BJ (cell line): ENCODE results near the gene GEN1. TPM values are rescaled to one million over a fixed set of nuclear protein-coding genes. Genes with fewer than 3 reads are reported as not detected.

Experiments used
- CTCF ChIA-PET: fragments of 350-600 bp; formaldehyde crosslinking; extraction: SDS; loops from one replicate; lab custom pipeline; 2021; ENCODE audit warnings: antibody characterized with exemption, inconsistent platforms; lab: Yijun Ruan, JAX
- POLR2A ChIA-PET: fragments of 300-600 bp; sonication (Branson Sonifier 250); formaldehyde crosslinking; extraction: SDS; loops from one replicate; lab custom pipeline; 2021; ENCODE audit warnings: antibody characterized with exemption; lab: Charles Lee
- DNase-seq: peaks from one replicate; pipeline ENCODE4 v3.0.0-alpha.2; 2011; ENCODE audit warnings: low read depth
- H3K27me3 ChIP-seq: 2 replicates; pipeline ENCODE4 v1.6.0; 2011; ENCODE audit warnings: low read length; ENCODE audit not compliant: control insufficient read depth, insufficient read depth
- H3K36me3 ChIP-seq: 2 replicates; pipeline ENCODE4 v1.5.1; 2011; ENCODE audit warnings: low read length; ENCODE audit not compliant: control insufficient read depth, insufficient read depth
- H3K4me3 ChIP-seq: 2 replicates; pipeline ENCODE4 v1.5.1; 2011; ENCODE audit warnings: low read depth, mild to moderate bottlenecking, control low read depth, low read length
- polyA plus RNA-seq: library from polyadenylated mRNA; depleted of rRNA; stranded (reverse); fragments of >200 nt; gene quantifications from 2 replicates; pipeline ENCODE4 v1.2.3, GENCODE V29; 2011
- TF ChIP-seq, protein P1 (sequence below): IDR thresholded peaks from 2 replicates; pipeline ENCODE4 v1.5.1; 2011; ENCODE audit warnings: low read depth, mild to moderate bottlenecking, control low read depth, inconsistent platforms, low read length, moderate library complexity; ENCODE audit not compliant: insufficient read depth

Gene GEN1
- polyA plus RNA-seq, 1 experiment = 7.6 TPM

DNA sequence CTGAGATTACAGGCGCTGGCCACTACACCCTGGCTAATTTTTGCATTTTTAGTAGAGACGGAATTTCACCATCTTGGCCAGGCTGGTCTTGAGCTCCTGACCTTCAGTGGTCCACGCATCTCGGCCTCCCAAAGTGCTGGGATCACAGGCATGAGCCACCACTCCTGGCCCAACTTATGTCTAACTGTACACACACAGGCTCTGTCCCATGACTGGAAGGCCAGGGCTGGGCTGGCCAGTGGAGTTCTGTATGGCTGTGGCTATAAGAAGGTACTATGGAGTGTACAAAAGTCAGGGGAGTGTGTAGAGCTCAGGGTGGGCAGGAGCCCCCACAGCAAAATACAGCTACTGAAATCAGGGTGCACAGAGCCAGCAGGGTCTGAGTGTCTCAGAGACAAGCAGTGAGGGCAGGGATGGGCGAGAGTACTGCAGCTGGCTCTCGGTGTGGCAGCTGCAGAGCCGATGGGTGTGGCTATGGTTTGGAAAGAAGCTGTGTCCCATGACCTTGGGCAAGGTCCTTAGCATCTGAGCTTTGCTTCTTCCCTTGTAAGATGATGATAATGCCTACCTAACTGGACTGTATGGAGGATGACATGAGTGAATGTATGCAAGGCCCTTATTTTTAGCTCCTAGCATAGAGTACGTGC is 51.9 kb downstream of the GEN1 start:
- CTCF ChIA-PET = interaction anchor here (1.2 kb wide), 1 partner anchor 16 kb away, joined by 3 read pairs; no protein-coding TSS in a partner anchor

DNA sequence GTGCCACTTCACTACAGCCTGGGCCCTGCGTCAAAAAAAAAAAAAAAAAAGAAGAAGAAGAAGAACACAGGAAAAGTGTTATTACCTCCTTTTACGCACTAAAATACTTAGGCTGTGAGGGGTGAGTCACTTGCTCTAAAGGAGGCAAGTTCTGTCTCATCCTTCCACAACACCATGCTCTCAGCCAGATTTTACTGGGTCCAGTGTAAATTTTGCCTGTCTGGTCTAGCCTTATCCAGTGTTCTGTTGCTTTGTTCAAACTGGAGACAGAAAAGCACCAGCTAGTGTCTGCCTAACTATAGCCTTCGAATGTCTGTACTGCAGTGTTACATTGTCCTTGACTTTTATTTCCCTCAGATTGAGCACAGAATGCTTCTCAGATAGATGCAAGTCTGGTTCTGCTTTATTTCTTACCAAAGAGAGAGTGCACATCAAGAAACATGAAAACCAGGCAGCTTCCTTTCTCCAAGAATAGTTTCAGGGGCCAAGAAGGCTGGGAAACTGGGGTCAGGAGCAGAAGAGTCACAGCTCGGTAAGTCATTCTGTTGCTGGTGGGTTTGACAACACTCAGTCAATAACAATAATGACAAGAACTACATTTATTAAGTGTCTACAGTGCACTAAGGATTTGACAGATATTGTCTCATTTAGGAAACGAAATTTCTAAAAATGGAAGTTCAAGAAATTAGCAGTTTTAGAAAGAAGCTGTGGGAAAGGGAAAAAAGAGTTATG is 59.2 kb downstream of the GEN1 start:
- H3K36me3 ChIP-seq = no peaks in the 10 kb centered on the region
- no peak overlapping the region for H3K4me3 ChIP-seq
- peaks cover 2% of the 10 kb centered on the region for H3K27me3 ChIP-seq
- no peak for DNase-seq
- TF ChIP-seq, protein P1, sequence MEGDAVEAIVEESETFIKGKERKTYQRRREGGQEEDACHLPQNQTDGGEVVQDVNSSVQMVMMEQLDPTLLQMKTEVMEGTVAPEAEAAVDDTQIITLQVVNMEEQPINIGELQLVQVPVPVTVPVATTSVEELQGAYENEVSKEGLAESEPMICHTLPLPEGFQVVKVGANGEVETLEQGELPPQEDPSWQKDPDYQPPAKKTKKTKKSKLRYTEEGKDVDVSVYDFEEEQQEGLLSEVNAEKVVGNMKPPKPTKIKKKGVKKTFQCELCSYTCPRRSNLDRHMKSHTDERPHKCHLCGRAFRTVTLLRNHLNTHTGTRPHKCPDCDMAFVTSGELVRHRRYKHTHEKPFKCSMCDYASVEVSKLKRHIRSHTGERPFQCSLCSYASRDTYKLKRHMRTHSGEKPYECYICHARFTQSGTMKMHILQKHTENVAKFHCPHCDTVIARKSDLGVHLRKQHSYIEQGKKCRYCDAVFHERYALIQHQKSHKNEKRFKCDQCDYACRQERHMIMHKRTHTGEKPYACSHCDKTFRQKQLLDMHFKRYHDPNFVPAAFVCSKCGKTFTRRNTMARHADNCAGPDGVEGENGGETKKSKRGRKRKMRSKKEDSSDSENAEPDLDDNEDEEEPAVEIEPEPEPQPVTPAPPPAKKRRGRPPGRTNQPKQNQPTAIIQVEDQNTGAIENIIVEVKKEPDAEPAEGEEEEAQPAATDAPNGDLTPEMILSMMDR = no peak
- ChIA-PET POLR2A (no interaction called here), CTCF (interaction anchor here (1.1 to 2.5 kb wide), 3 partner anchors 17 to 304 kb away, joined by 3 to 7 read pairs (median 4); no protein-coding TSS in a partner anchor)

More for the DNA sequence above, 51.9 kb downstream of the GEN1 start:
- DNase-seq = no peak
- TF ChIP-seq, protein P1 = no peak
- POLR2A ChIA-PET = no interaction called here
- no peak overlapping the region for H3K4me3 ChIP-seq
- H3K36me3 ChIP-seq = no peaks in the 10 kb centered on the region
- no peaks in the 10 kb centered on the region; the same call in none of the 2 replicates for H3K27me3 ChIP-seq

DNA sequence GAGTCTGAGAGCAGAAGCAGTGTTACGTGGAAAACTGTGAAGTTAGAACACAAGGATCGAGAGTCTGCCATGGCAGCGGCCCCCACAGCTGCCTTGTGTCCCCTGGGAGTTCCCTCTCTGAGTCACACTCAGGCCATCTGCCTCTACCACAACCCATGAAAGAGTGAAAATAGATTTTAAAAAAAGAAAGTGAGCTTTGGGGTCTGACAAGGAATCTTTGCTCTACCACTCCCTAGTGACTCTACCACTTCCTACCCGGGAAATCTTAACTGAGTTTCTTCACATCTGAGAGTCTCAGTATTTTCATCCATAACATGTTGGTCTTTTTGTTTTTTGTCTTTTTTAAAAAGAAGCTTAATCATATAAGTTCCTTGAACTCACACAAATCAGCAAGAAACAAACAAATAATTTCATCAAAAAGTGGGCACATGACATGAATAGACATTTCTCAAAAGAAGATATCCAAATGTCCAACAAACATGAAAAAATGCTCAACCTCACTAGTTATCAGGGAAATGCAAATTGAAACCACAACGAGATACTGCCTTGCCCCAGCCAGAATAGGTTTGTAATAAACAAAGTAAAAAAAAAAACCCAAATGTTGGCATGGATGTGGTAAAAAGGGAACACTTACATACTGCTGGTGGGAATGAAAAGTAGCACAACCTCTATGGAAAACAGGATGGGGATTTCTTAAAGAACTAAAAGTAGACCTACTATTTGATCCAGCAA is 60.0 kb downstream of the GEN1 start:
- H3K36me3 ChIP-seq = no peaks in the 10 kb centered on the region
- ChIA-PET CTCF (interaction anchor here (0.7 to 2.5 kb wide), 4 partner anchors 16 to 304 kb away, joined by 3 to 7 read pairs (median 4); no protein-coding TSS in a partner anchor), POLR2A (no interaction called here)
- no peak overlapping the region for H3K4me3 ChIP-seq
- DNase-seq = no peak
- TF ChIP-seq, protein P1 = no peak
- H3K27me3 ChIP-seq = peaks cover 2% of the 10 kb centered on the region

GRCh38 chr2:17814601-17815000 is 60.7 kb downstream of the GEN1 start:
- ChIA-PET POLR2A (no interaction called here), CTCF (interaction anchor here (0.6 to 2.5 kb wide), 4 partner anchors 15 to 289 kb away, joined by 3 to 7 read pairs (median 4); no protein-coding TSS in a partner anchor)
- TF ChIP-seq, protein P1 = no peak
- no peak overlapping the region for H3K4me3 ChIP-seq
- H3K27me3 ChIP-seq = peaks cover 2% of the 10 kb centered on the region
- DNase-seq = no peak
- no peaks in the 10 kb centered on the region for H3K36me3 ChIP-seq
